ENCODE results near the gene TNS1.
"Not testable (repeated sequence)": the region's sequence is repeated elsewhere in the genome, so short reads cannot be mapped to it uniquely, and the experiment has no call there.

TNS1 gene

DNA sequence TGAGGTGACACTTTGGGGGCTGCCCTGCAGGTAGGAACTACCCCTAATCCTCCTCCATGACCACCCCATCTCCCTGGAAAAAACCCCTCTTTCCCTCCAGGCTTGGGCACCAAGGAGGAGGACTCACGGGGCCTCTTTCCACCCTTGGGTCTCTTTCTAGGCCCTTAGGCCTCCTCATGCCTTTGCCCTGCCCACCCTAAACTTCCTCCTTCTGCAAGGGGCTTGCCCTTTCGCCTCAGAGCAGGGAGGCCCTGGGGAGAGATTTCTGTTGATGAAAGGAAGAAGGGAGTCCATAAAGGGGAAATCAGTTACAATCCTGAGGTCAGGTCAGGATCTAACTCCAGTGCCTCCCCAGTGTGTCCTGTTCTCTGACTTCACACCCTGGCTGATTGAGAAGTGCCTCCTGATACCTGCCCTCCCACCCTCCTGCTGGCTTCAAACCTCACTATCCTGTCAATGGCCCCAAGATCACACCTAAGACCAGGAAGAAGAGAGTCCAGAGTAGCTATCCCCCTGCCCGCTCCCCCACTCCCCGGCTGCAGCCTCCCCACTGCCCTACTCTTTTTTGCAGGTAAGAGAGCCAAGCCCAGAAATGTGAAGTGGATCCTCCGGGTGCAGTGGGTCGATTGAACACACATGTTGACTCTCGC, 16.7 kb upstream of the TNS1 start:
- H2AFZ ChIP-seq (ENCODE audit: low read depth): no peak overlapping the region
- H3K4me3 ChIP-seq (IDR thresholded peaks at IDR 0.05; ENCODE audit: insufficient read depth, low read depth, low read length): no peak overlapping the region
- H3K27me3 ChIP-seq (ENCODE audit: insufficient read depth, low read depth): no peaks in the 10 kb centered on the region
- H3K4me2 ChIP-seq: no peak overlapping the region
- no peaks in the 10 kb centered on the region for H4K20me1 ChIP-seq (ENCODE audit: insufficient read depth)
- no peak overlapping the region for H3K27ac ChIP-seq
- no peaks in the 10 kb centered on the region for H3K79me2 ChIP-seq (ENCODE audit: insufficient read depth, low read depth)
- H3K9ac ChIP-seq: no peak overlapping the region
- no peak for TF ChIP-seq CTCF (conservative IDR thresholded peaks at IDR 0.05; ENCODE audit: low read depth, low read length)
- no peaks in the 10 kb centered on the region for H3K4me1 ChIP-seq (ENCODE audit: low read depth, poor library complexity, severe bottlenecking)
- H3K36me3 ChIP-seq (ENCODE audit: insufficient read depth): no peaks in the 10 kb centered on the region

- not testable (repeated sequence) for H4K20me1 ChIP-seq (ENCODE audit: insufficient read depth); H3K4me1 ChIP-seq (ENCODE audit: low read depth, poor library complexity, severe bottlenecking); H3K4me2 ChIP-seq; H3K9ac ChIP-seq; H3K27me3 ChIP-seq (ENCODE audit: insufficient read depth, low read depth); H3K36me3 ChIP-seq (ENCODE audit: insufficient read depth); H3K79me2 ChIP-seq (ENCODE audit: insufficient read depth, low read depth); H3K27ac ChIP-seq; H2AFZ ChIP-seq (ENCODE audit: low read depth); H3K4me3 ChIP-seq (IDR thresholded peaks at IDR 0.05; ENCODE audit: insufficient read depth, low read depth, low read length)
Measured at GRCh38 chr2:218018842-218019125, 16.0 kb upstream of the TNS1 start.

- Histone ChIP-seq H3K36me3 (ENCODE audit: insufficient read depth) (no peaks in the 10 kb centered on the region), H2AFZ (ENCODE audit: low read depth) (no peak overlapping the region), H3K4me2 (no peak overlapping the region), H3K4me3 (IDR thresholded peaks at IDR 0.05; ENCODE audit: insufficient read depth, low read depth, low read length) (no peak overlapping the region), H3K79me2 (ENCODE audit: insufficient read depth, low read depth) (no peaks in the 10 kb centered on the region), H3K27ac (no peak overlapping the region), H3K4me1 (ENCODE audit: low read depth, poor library complexity, severe bottlenecking) (no peaks in the 10 kb centered on the region), H4K20me1 (ENCODE audit: insufficient read depth) (no peaks in the 10 kb centered on the region), H3K9ac (no peak overlapping the region), H3K27me3 (ENCODE audit: insufficient read depth, low read depth) (no peaks in the 10 kb centered on the region)
- no peak for TF ChIP-seq CTCF (conservative IDR thresholded peaks at IDR 0.05; ENCODE audit: low read depth, low read length)
Measured at GRCh38 chr2:218017211-218018053, 14.6 kb upstream of the TNS1 start.

GRCh38 chr2:218016810-218017209, 14.0 kb upstream of the TNS1 start:
- no peak overlapping the region for H3K9ac ChIP-seq
- H3K4me3 ChIP-seq (IDR thresholded peaks at IDR 0.05; ENCODE audit: insufficient read depth, low read depth, low read length): no peak overlapping the region
- H3K27me3 ChIP-seq (ENCODE audit: insufficient read depth, low read depth): 0 out of 2 replicates have a peak, but pooled peaks cover 2% of the 10 kb centered on the region
- no peaks in the 10 kb centered on the region for H3K4me1 ChIP-seq (ENCODE audit: low read depth, poor library complexity, severe bottlenecking)
- H3K79me2 ChIP-seq (ENCODE audit: insufficient read depth, low read depth): no peaks in the 10 kb centered on the region
- H3K4me2 ChIP-seq: no peak overlapping the region
- TF ChIP-seq CTCF (conservative IDR thresholded peaks at IDR 0.05; ENCODE audit: low read depth, low read length): no peak
- H2AFZ ChIP-seq (ENCODE audit: low read depth): no peak overlapping the region
- no peaks in the 10 kb centered on the region for H4K20me1 ChIP-seq (ENCODE audit: insufficient read depth)
- no peaks in the 10 kb centered on the region for H3K36me3 ChIP-seq (ENCODE audit: insufficient read depth)
- H3K27ac ChIP-seq: no peak overlapping the region

Measured in KMS-11 (cell line).